Measurements from ENCODE around the gene CSRNP3.

- no peak for TF ChIP-seq POLR2AphosphoS5 (IDR thresholded peaks at IDR 0.05; ENCODE audit: low read depth, low read length)
- TF ChIP-seq POLR2A (IDR thresholded peaks at IDR 0.05; ENCODE audit: low read depth, low read length), result no peak
- TF ChIP-seq TAF1 (IDR thresholded peaks at IDR 0.05; ENCODE audit: borderline replicate concordance, low read depth, low read length), result no peak
Measured at GRCh38 chr2:165435611-165436010, 33.9 kb upstream of the CSRNP3 start.
